Activated CD8-positive, alpha-beta T cell treated with anti-CD3 and anti-CD28 coated beads, Interleukin-2, amount 10 ng/mL, durations not matched to agents 7 days and 5 days (primary cell): Measurements from ENCODE around the gene DENND6A. TPM values are rescaled to one million over a fixed set of nuclear protein-coding genes. Genes with fewer than 3 reads are reported as not detected.

Experiments used
- total RNA-seq, 2 experiments: library from RNA; stranded (reverse); gene quantifications; one replicate each; pipeline ENCODE4 v1.2.3, GENCODE V29; 2021

DENND6A gene
- total RNA-seq, 2 experiments from 2014 or later: 22.8 to 23.9 TPM

Other genes with a start within 250 kb of the DENND6A start
- under 1 TPM in 1 of 2 experiments, not detected in 1; 0.05 TPM for gene DNAH12, start 148.7 kb downstream of the DENND6A start, total RNA-seq
- gene PDE12, start 136.8 kb downstream of the DENND6A start, total RNA-seq: 10 to 100 TPM; 27.8 to 31.2 TPM
- 10 to 100 TPM; 51.0 to 52.9 TPM for gene ARF4, start 95.7 kb downstream of the DENND6A start, total RNA-seq
- 10 to 100 TPM; 63.0 to 65.1 TPM for gene SLMAP, start 63.2 kb upstream of the DENND6A start, total RNA-seq